ENCODE measurements around the gene TNXB.

DNA sequence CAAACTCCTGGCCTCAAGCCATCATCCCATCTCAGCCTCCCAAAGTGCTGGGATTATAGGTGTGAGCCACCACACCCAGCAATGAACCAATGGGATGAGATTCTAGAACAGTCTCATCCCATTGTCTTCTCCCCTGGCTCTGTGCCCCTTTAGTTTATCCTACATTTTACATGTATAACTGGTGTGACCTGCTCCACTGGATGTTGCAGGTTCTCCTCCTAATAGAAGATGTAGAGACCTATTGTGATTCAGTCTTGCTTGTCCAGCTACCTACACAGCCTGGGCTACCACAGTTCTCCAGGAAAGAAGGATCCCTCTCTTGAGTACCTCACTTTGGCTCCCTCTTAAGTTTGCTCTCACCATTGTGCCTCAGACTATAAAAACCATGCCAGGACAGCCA is 23.0 kb upstream of the TNXB start:
- TF ChIP-seq, protein P1, sequence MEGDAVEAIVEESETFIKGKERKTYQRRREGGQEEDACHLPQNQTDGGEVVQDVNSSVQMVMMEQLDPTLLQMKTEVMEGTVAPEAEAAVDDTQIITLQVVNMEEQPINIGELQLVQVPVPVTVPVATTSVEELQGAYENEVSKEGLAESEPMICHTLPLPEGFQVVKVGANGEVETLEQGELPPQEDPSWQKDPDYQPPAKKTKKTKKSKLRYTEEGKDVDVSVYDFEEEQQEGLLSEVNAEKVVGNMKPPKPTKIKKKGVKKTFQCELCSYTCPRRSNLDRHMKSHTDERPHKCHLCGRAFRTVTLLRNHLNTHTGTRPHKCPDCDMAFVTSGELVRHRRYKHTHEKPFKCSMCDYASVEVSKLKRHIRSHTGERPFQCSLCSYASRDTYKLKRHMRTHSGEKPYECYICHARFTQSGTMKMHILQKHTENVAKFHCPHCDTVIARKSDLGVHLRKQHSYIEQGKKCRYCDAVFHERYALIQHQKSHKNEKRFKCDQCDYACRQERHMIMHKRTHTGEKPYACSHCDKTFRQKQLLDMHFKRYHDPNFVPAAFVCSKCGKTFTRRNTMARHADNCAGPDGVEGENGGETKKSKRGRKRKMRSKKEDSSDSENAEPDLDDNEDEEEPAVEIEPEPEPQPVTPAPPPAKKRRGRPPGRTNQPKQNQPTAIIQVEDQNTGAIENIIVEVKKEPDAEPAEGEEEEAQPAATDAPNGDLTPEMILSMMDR (IDR thresholded peaks at IDR 0.05), result no peak
- TF ChIP-seq POLR2A (IDR thresholded peaks at IDR 0.05), result no peak
